ENCODE data around the gene MCL1.
A peak's percentile ranks its signal among the peaks of the same experiment; 100 is the strongest.

The MCL1 gene

GRCh38 chr1:150561254-150561973 is 18.0 kb downstream of the MCL1 start:
- peak overlapping the region; percentile 99 for H3K27ac ChIP-seq (ENCODE audit: low read depth, low read length)
- no peaks in the 10 kb centered on the region for H3K36me3 ChIP-seq (ENCODE audit: low read length)
- peaks cover 11% of the 10 kb centered on the region; the same call in 1 of the 2 replicates for H3K79me2 ChIP-seq (ENCODE audit: insufficient read depth, low read length)
- H3K9me2 ChIP-seq (replicated peaks; ENCODE audit: insufficient read depth, low read length), result no peaks in the 10 kb centered on the region
- H3K9ac ChIP-seq (ENCODE audit: low read length), result peak overlapping the region; percentile 70
- peak overlapping the region; percentile 69 for H2AFZ ChIP-seq (ENCODE audit: low read depth, low read length, severe bottlenecking)
- TF ChIP-seq EZH2phosphoT487 (conservative IDR thresholded peaks at IDR 0.05; ENCODE audit: low read length) (no peak), CTCF (IDR thresholded peaks at IDR 0.05; ENCODE audit: insufficient read depth, low read length, poor library complexity, severe bottlenecking) (no peak)
- peaks cover 56% of the 10 kb centered on the region for H3F3A ChIP-seq (ENCODE audit: insufficient read depth)
- peak overlapping the region; percentile 97 for H3K4me2 ChIP-seq (ENCODE audit: low read depth, low read length, poor library complexity, severe bottlenecking)
- H4K20me1 ChIP-seq (ENCODE audit: low read depth, low read length), result no peaks in the 10 kb centered on the region
- H3K4me3 ChIP-seq (ENCODE audit: insufficient read depth, low read length, poor library complexity, severe bottlenecking), result peak overlapping the region; percentile 56
- H3K27me3 ChIP-seq (ENCODE audit: low read length), result no peaks in the 10 kb centered on the region
- no peaks in the 10 kb centered on the region for H3K9me3 ChIP-seq (ENCODE audit: insufficient read depth, low read length)

- Histone ChIP-seq H3F3A (ENCODE audit: insufficient read depth) (peaks cover 49% of the 10 kb centered on the region), H3K9ac (ENCODE audit: low read length) (peak overlapping the region; percentile 70), H3K4me3 (ENCODE audit: insufficient read depth, low read length, poor library complexity, severe bottlenecking) (peak overlapping the region; percentile 56), H3K36me3 (ENCODE audit: low read length) (no peaks in the 10 kb centered on the region), H3K27me3 (ENCODE audit: low read length) (no peaks in the 10 kb centered on the region), H3K27ac (ENCODE audit: low read depth, low read length) (peak overlapping the region; percentile 99), H2AFZ (ENCODE audit: low read depth, low read length, severe bottlenecking) (peak overlapping the region; percentile 69), H3K9me2 (replicated peaks; ENCODE audit: insufficient read depth, low read length) (no peaks in the 10 kb centered on the region), H3K9me3 (ENCODE audit: insufficient read depth, low read length) (no peaks in the 10 kb centered on the region), H4K20me1 (ENCODE audit: low read depth, low read length) (no peaks in the 10 kb centered on the region), H3K79me2 (ENCODE audit: insufficient read depth, low read length) (peaks cover 9% of the 10 kb centered on the region; the same call in 1 of the 2 replicates), H3K4me2 (ENCODE audit: low read depth, low read length, poor library complexity, severe bottlenecking) (peak overlapping the region; percentile 97)
- TF ChIP-seq CTCF (IDR thresholded peaks at IDR 0.05; ENCODE audit: insufficient read depth, low read length, poor library complexity, severe bottlenecking) (peak; percentile 77), EZH2phosphoT487 (conservative IDR thresholded peaks at IDR 0.05; ENCODE audit: low read length) (no peak)
Measured at GRCh38 chr1:150560576-150561253, 18.7 kb downstream of the MCL1 start.

GRCh38 chr1:150560011-150560438 is 19.4 kb downstream of the MCL1 start:
- no peak for TF ChIP-seq EZH2phosphoT487 (conservative IDR thresholded peaks at IDR 0.05; ENCODE audit: low read length)
- TF ChIP-seq CTCF (IDR thresholded peaks at IDR 0.05; ENCODE audit: insufficient read depth, low read length, poor library complexity, severe bottlenecking), result peak; percentile 96
- no peaks in the 10 kb centered on the region for H4K20me1 ChIP-seq (ENCODE audit: low read depth, low read length)
- H3K9me3 ChIP-seq (ENCODE audit: insufficient read depth, low read length), result no peaks in the 10 kb centered on the region
- H3K36me3 ChIP-seq (ENCODE audit: low read length), result no peaks in the 10 kb centered on the region
- H3K4me2 ChIP-seq (ENCODE audit: low read depth, low read length, poor library complexity, severe bottlenecking), result peak overlapping the region; percentile 97
- no peak overlapping the region for H3K4me3 ChIP-seq (ENCODE audit: insufficient read depth, low read length, poor library complexity, severe bottlenecking)
- H3K79me2 ChIP-seq (ENCODE audit: insufficient read depth, low read length), result peaks cover 5% of the 10 kb centered on the region; the same call in 1 of the 2 replicates
- H3K27ac ChIP-seq (ENCODE audit: low read depth, low read length), result peak overlapping the region; percentile 99
- H2AFZ ChIP-seq (ENCODE audit: low read depth, low read length, severe bottlenecking), result no peak overlapping the region
- peaks cover 46% of the 10 kb centered on the region for H3F3A ChIP-seq (ENCODE audit: insufficient read depth)
- no peaks in the 10 kb centered on the region for H3K27me3 ChIP-seq (ENCODE audit: low read length)
- H3K9ac ChIP-seq (ENCODE audit: low read length), result peak overlapping the region; percentile 70; the same call in 1 of the 2 replicates
- no peaks in the 10 kb centered on the region for H3K9me2 ChIP-seq (replicated peaks; ENCODE audit: insufficient read depth, low read length)

Measured in SU-DHL-6 (cell line).